Keratinocyte (primary cell): Measurements from ENCODE around the gene AFAP1L2. TPM values are rescaled to one million over a fixed set of nuclear protein-coding genes. Genes with fewer than 3 reads are reported as not detected.

ENCODE experiments used
- DNase-seq: peaks from one replicate; pipeline ENCODE4 v3.0.0-alpha.2; 2011; ENCODE audit warnings: low read depth, missing footprints, low spot score
- FAIRE-seq: peaks from 2 replicates; lab custom pipeline; 2011; peaks lifted over from hg19 to GRCh38; lab: Jason Lieb, UNC
- H2AFZ ChIP-seq: 2 replicates; pipeline ENCODE4 v1.6.0; 2012; ENCODE audit warnings: low read length, control low read depth, inconsistent platforms; ENCODE audit not compliant: control insufficient read depth
- H3K27ac ChIP-seq: 2 replicates; pipeline ENCODE4 v1.5.1; 2011; ENCODE audit warnings: low read length; ENCODE audit not compliant: control insufficient read depth, insufficient read depth
- H3K27me3 ChIP-seq: 3 replicates; pipeline ENCODE4 v1.6.0; 2011; ENCODE audit warnings: low read length; ENCODE audit not compliant: control insufficient read depth, insufficient read depth; ENCODE audit errors: extremely low read depth
- H3K36me3 ChIP-seq, 2 experiments: 2 replicates in 1 of 2; 3 replicates in 1 of 2; pipeline ENCODE4 v1.5.1; 2011; ENCODE audit warnings: low read length in 2 of 2, mild to moderate bottlenecking in 1 of 2; ENCODE audit not compliant: control insufficient read depth in 2 of 2, insufficient read depth in 2 of 2; ENCODE audit errors: extremely low read depth in 1 of 2
- H3K4me1 ChIP-seq: 3 replicates; pipeline ENCODE4 v1.5.1; 2011; ENCODE audit warnings: low read length; ENCODE audit not compliant: control insufficient read depth, insufficient read depth; ENCODE audit errors: extremely low read depth
- H3K4me2 ChIP-seq: 3 replicates; pipeline ENCODE4 v1.6.0; 2011; ENCODE audit warnings: low read depth, low read length; ENCODE audit not compliant: control insufficient read depth, insufficient read depth; ENCODE audit errors: extremely low read depth
- H3K4me3 ChIP-seq, 3 experiments: fragments of 200-600 bp in 1 of 3; sonication (generic) in 1 of 3; 2 replicates in 2 of 3; 3 replicates in 1 of 3; pipeline ENCODE4 v1.5.1; 2011 to 2016; ENCODE audit warnings: low read length in 3 of 3, mild to moderate bottlenecking in 3 of 3, control low read depth in 2 of 3, inconsistent platforms in 1 of 3, low read depth in 1 of 3, mixed read lengths in 1 of 3, mixed run types in 1 of 3, moderate library complexity in 1 of 3; ENCODE audit not compliant: control insufficient read depth in 2 of 3, insufficient read depth in 2 of 3; ENCODE audit errors: extremely low read depth in 1 of 3
- H3K79me2 ChIP-seq: 2 replicates; pipeline ENCODE4 v1.6.0; 2012; ENCODE audit warnings: low read length; ENCODE audit not compliant: control insufficient read depth, insufficient read depth
- H3K9ac ChIP-seq: 3 replicates; pipeline ENCODE4 v1.6.0; 2011; ENCODE audit warnings: low read length; ENCODE audit not compliant: control insufficient read depth, insufficient read depth; ENCODE audit errors: extremely low read depth
- H3K9me1 ChIP-seq: 3 replicates; pipeline ENCODE4 v1.6.0; 2011; ENCODE audit warnings: low read length; ENCODE audit not compliant: control insufficient read depth, insufficient read depth; ENCODE audit errors: extremely low read depth
- H3K9me3 ChIP-seq: 2 replicates; pipeline ENCODE4 v1.5.1; 2012; ENCODE audit warnings: low read depth, low read length; ENCODE audit not compliant: control insufficient read depth
- H4K20me1 ChIP-seq: 3 replicates; pipeline ENCODE4 v1.6.0; 2011; ENCODE audit warnings: low read length; ENCODE audit not compliant: control insufficient read depth, insufficient read depth; ENCODE audit errors: extremely low read depth
- CTCF ChIP-seq, 3 experiments: IDR thresholded peaks in 1 of 3; conservative IDR thresholded peaks in 1 of 3; optimal IDR thresholded peaks in 1 of 3; 2 replicates in 2 of 3; 3 replicates in 1 of 3; pipeline versions ENCODE3 to v1.5.1; 2011; ENCODE audit warnings: low read length in 3 of 3, mild to moderate bottlenecking in 3 of 3, moderate library complexity in 2 of 3, control low read depth in 1 of 3, inconsistent platforms in 1 of 3; ENCODE audit not compliant: insufficient read depth in 2 of 3; ENCODE audit errors: extremely low read depth in 1 of 3
- EZH2 ChIP-seq: IDR thresholded peaks from one replicate; pipeline ENCODE4 v1.6.1; 2012; ENCODE audit warnings: inconsistent platforms, mild to moderate bottlenecking, low read length, moderate library complexity
- dilution Hi-C: fragments of 300-500 bp; cut with MboI; formaldehyde crosslinking; loops from one replicate; pipeline ENCODE4 v1.7.0; 2020; ENCODE audit warnings: low sequenced_read_pairs; ENCODE audit not compliant: extremely low pct_ligation_motif_present
- polyA plus RNA-seq, 5 experiments: library from polyadenylated mRNA; depleted of rRNA in 3 of 5; stranded (reverse) in 3 of 5; stranded (forward) in 1 of 5; unstranded in 1 of 5; fragments of >200 nt; gene quantifications; 1 replicate in 1 of 5; 2 replicates in 3 of 5; 3 replicates in 1 of 5; pipeline versions ENCODE4 v1.2.1 to v1.2.3, GENCODE V29; 2011 to 2012; ENCODE audit warnings: missing spikeins in 2 of 5, low read depth in 1 of 5, low replicate concordance in 1 of 5

Gene AFAP1L2
- polyA plus RNA-seq, 1 donor (not counting 4 experiments of a cell fraction or from before 2014, with no cell fraction given): 40.4 TPM

- Histone ChIP-seq H3K4me2 (no peak overlapping the region), H3K4me1 (peaks cover 36% of the 10 kb centered on the region), H3K36me3 (peaks cover 13 to 28% of the 10 kb centered on the region in 2 experiments), H3K79me2 (peaks cover 3% of the 10 kb centered on the region), H3K9me1 (no peaks in the 10 kb centered on the region), H3K9ac (no peak overlapping the region), H3K4me3 (no peak overlapping the region), H3K27ac (peak overlapping the region; percentile 99), H2AFZ (no peak overlapping the region), H3K27me3 (no peaks in the 10 kb centered on the region), H4K20me1 (no peaks in the 10 kb centered on the region), H3K9me3 (no peaks in the 10 kb centered on the region)
- no peak for FAIRE-seq
- TF ChIP-seq EZH2 (no peak), CTCF (optimal IDR thresholded peaks at IDR 0.05 in 1 of 3, IDR thresholded peaks at IDR 0.05 in 1 of 3, conservative IDR thresholded peaks at IDR 0.05 in 1 of 3; ENCODE audit: extremely low read depth in 1 of 3, insufficient read depth in 2 of 3, low read length in 3 of 3) (no peak)
- dilution Hi-C loops: no loop called here
- no peak for DNase-seq
These were observed 81.3 kb downstream of the AFAP1L2 start for GRCh38 chr10:114323023-114323422.

- peaks cover 3% of the 10 kb centered on the region for H3K79me2 ChIP-seq
- H3K4me1 ChIP-seq: peaks cover 36% of the 10 kb centered on the region
- dilution Hi-C loops: no loop called here
- H3K9me3 ChIP-seq: no peaks in the 10 kb centered on the region
- no peaks in the 10 kb centered on the region for H3K9me1 ChIP-seq
- DNase-seq (no peak), FAIRE-seq (peak; percentile 64)
- no peak overlapping the region for H3K4me3 ChIP-seq
- H3K36me3 ChIP-seq: peaks cover 13 to 28% of the 10 kb centered on the region in 2 experiments
- H3K27me3 ChIP-seq: no peaks in the 10 kb centered on the region
- no peak for TF ChIP-seq CTCF (optimal IDR thresholded peaks at IDR 0.05 in 1 of 3, IDR thresholded peaks at IDR 0.05 in 1 of 3, conservative IDR thresholded peaks at IDR 0.05 in 1 of 3; ENCODE audit: extremely low read depth in 1 of 3, insufficient read depth in 2 of 3, low read length in 3 of 3)
- no peak for TF ChIP-seq EZH2
- no peak overlapping the region for H2AFZ ChIP-seq
- H3K4me2 ChIP-seq: no peak overlapping the region
- H3K27ac ChIP-seq: peak overlapping the region; percentile 99
- H4K20me1 ChIP-seq: no peaks in the 10 kb centered on the region
- no peak overlapping the region for H3K9ac ChIP-seq
These were observed 82.0 kb downstream of the AFAP1L2 start for GRCh38 chr10:114322344-114322743.
